Measurements from ENCODE around the gene ECHDC3. TPM values are rescaled to one million over a fixed set of nuclear protein-coding genes. Genes with fewer than 3 reads are reported as not detected.

Gene ECHDC3
- polyA plus RNA-seq, 2 of the 4 experiments (the other 2 are of a cell fraction) = 6.0 to 6.1 TPM

- no peak overlapping the region for H3K4me3 ChIP-seq
- H3K9me3 ChIP-seq = no peaks in the 10 kb centered on the region
- ATAC-seq (peak; percentile 35 to 48; a peak in 1 of 6 replicates), FAIRE-seq (no peak), DNase-seq (ENCODE audit: low read depth in 1 of 2, low spot score in 1 of 2) (no peak)
- no peak overlapping the region for H3K27ac ChIP-seq
- ChIA-PET POLR2A (no interaction called here), CTCF (interaction anchor here (1.3 kb wide), 1 partner anchor 13 kb away, joined by 5 read pairs; no protein-coding TSS in a partner anchor)
- no peak overlapping the region for H3K4me2 ChIP-seq
- WGBS (ENCODE audit: missing lambda C conversion rate) = 84% methylated on average over 6 of the region's 6 CpGs
- H3K4me1 ChIP-seq = no peaks in the 10 kb centered on the region
- TF ChIP-seq RCOR1 (IDR thresholded peaks at IDR 0.05; ENCODE audit: low read depth, low read length) (no peak), RAD21 (conservative IDR thresholded peaks at IDR 0.05 in 1 of 2, IDR thresholded peaks at IDR 0.05 in 1 of 2) (0 out of 5 replicates have a peak, but pooled peaks of 1 of the 2 experiments have one; percentile 13)
- TF ChIP-seq, protein P1, sequence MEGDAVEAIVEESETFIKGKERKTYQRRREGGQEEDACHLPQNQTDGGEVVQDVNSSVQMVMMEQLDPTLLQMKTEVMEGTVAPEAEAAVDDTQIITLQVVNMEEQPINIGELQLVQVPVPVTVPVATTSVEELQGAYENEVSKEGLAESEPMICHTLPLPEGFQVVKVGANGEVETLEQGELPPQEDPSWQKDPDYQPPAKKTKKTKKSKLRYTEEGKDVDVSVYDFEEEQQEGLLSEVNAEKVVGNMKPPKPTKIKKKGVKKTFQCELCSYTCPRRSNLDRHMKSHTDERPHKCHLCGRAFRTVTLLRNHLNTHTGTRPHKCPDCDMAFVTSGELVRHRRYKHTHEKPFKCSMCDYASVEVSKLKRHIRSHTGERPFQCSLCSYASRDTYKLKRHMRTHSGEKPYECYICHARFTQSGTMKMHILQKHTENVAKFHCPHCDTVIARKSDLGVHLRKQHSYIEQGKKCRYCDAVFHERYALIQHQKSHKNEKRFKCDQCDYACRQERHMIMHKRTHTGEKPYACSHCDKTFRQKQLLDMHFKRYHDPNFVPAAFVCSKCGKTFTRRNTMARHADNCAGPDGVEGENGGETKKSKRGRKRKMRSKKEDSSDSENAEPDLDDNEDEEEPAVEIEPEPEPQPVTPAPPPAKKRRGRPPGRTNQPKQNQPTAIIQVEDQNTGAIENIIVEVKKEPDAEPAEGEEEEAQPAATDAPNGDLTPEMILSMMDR (IDR thresholded peaks at IDR 0.05) = 0 out of 3 replicates have a peak, but pooled peaks have one; percentile 23
These were observed 44.3 kb upstream of the ECHDC3 start for GRCh38 chr10:11697718-11698527.

DNA sequence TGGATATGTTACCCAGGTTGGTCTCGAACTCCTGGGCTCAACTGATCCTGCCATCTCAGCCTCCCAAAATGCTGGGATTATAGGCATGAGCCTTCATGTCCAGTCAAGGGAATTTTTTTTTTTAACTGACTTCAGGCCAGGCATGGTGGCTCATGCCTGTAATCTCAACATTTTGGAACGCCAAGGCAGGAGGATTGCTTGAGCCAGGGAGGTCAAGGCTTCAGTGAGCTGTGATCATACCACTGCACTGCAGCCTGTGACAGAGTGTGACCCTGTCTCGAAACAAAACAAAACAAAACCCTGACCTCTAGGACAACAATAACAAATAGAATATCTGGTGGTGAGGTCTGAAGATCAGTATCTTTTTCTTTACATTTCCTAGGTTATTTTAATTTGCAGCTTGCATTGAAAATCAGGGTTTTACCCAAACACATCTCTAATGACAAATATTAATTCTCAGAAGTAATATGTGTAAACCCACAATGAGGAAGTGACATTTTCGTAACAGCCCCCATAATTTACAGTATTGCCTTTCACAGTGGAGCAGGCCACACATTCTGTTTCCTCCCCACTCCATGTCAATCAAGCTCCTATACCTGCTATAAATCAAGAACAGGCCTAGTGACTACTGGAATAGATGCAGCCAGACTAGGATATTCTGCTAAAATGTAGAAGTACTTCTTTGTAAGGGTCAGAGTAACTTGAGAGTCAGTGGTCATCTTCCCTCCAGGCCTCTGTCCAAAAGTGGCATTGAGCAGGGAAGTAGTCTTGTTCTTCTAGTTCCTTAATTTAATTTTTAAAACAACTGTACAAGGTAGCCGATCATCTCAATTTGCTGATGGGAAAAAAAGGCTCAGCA, 43.3 kb upstream of the ECHDC3 start:
- Histone ChIP-seq H3K27ac (no peak overlapping the region), H3K4me2 (no peak overlapping the region), H3K4me3 (no peak overlapping the region), H3K4me1 (no peaks in the 10 kb centered on the region), H3K9me3 (no peaks in the 10 kb centered on the region)
- no peak; a peak in 1 of 6 replicates for ATAC-seq
- no peak for FAIRE-seq
- DNase-seq (ENCODE audit: low read depth in 1 of 2, low spot score in 1 of 2) = no peak
- POLR2A ChIA-PET = no interaction called here
- WGBS (ENCODE audit: missing lambda C conversion rate) = 78% methylated on average over 5 of the region's 5 CpGs
- TF ChIP-seq HOXB5 (CRISPR knock-in tag; IDR thresholded peaks at IDR 0.05) = no peak
- no peak for TF ChIP-seq RNF2 (IDR thresholded peaks at IDR 0.05; ENCODE audit: borderline replicate concordance, low read depth)
- TF ChIP-seq, protein P2, sequence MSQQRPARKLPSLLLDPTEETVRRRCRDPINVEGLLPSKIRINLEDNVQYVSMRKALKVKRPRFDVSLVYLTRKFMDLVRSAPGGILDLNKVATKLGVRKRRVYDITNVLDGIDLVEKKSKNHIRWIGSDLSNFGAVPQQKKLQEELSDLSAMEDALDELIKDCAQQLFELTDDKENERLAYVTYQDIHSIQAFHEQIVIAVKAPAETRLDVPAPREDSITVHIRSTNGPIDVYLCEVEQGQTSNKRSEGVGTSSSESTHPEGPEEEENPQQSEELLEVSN (IDR thresholded peaks at IDR 0.05; ENCODE audit: borderline replicate concordance, low read depth) = no peak
- no peak for TF ChIP-seq MAX (IDR thresholded peaks at IDR 0.05)
- no peak for TF ChIP-seq RFX5 (IDR thresholded peaks at IDR 0.05)
- TF ChIP-seq NR3C1 (IDR thresholded peaks at IDR 0.05) = no peak
- no peak for TF ChIP-seq CBX8 (IDR thresholded peaks at IDR 0.05)
- TF ChIP-seq POLR2AphosphoS2 (conservative IDR thresholded peaks at IDR 0.05; ENCODE audit: low read length) = no peak
- CTCF ChIA-PET = interaction anchor here (0.7 to 1.3 kb wide), 2 partner anchors 14 to 184 kb away, joined by 4 to 5 read pairs; no protein-coding TSS in a partner anchor

GRCh38 chr10:11699550-11700097, 42.6 kb upstream of the ECHDC3 start:
- FAIRE-seq = no peak
- Histone ChIP-seq H3K4me3 (no peak overlapping the region), H3K4me1 (no peaks in the 10 kb centered on the region), H3K9me3 (no peaks in the 10 kb centered on the region), H3K27ac (no peak overlapping the region), H3K4me2 (no peak overlapping the region)
- ChIA-PET POLR2A (no interaction called here), CTCF (no interaction called here)
- TF ChIP-seq KDM5A (IDR thresholded peaks at IDR 0.05) = no peak
- TF ChIP-seq ZC3H11A (IDR thresholded peaks at IDR 0.05) = no peak
- TF ChIP-seq POLR2AphosphoS2 (conservative IDR thresholded peaks at IDR 0.05; ENCODE audit: low read length) = no peak
- no peak for TF ChIP-seq MAX (IDR thresholded peaks at IDR 0.05)
- TF ChIP-seq FOXS1 (CRISPR knock-in tag; IDR thresholded peaks at IDR 0.05) = no peak
- no peak for TF ChIP-seq TP53 (CRISPR knock-in tag; IDR thresholded peaks at IDR 0.05)
- TF ChIP-seq ZSCAN20 (CRISPR knock-in tag; IDR thresholded peaks at IDR 0.05) = no peak
- TF ChIP-seq, protein P3, sequence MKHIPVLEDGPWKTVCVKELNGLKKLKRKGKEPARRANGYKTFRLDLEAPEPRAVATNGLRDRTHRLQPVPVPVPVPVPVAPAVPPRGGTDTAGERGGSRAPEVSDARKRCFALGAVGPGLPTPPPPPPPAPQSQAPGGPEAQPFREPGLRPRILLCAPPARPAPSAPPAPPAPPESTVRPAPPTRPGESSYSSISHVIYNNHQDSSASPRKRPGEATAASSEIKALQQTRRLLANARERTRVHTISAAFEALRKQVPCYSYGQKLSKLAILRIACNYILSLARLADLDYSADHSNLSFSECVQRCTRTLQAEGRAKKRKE (CRISPR knock-in tag; IDR thresholded peaks at IDR 0.05; ENCODE audit: low read depth) = no peak
- TF ChIP-seq ZFP36 (IDR thresholded peaks at IDR 0.05; ENCODE audit: borderline replicate concordance, partially characterized antibody) = no peak
- TF ChIP-seq, protein P2 (IDR thresholded peaks at IDR 0.05; ENCODE audit: borderline replicate concordance, low read depth) = no peak
- no peak for TF ChIP-seq CBX8 (IDR thresholded peaks at IDR 0.05)
- no peak for TF ChIP-seq HDAC2 (IDR thresholded peaks at IDR 0.05)
- TF ChIP-seq MYC (IDR thresholded peaks at IDR 0.05; ENCODE audit: borderline replicate concordance, low read length) = no peak
- TF ChIP-seq KDM1A (IDR thresholded peaks at IDR 0.05; ENCODE audit: low read depth) = no peak
- TF ChIP-seq, protein P4, sequence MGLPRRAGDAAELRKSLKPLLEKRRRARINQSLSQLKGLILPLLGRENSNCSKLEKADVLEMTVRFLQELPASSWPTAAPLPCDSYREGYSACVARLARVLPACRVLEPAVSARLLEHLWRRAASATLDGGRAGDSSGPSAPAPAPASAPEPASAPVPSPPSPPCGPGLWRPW (IDR thresholded peaks at IDR 0.05) = no peak
- no peak for TF ChIP-seq RNF2 (IDR thresholded peaks at IDR 0.05; ENCODE audit: borderline replicate concordance, low read depth)
- TF ChIP-seq, protein P5, sequence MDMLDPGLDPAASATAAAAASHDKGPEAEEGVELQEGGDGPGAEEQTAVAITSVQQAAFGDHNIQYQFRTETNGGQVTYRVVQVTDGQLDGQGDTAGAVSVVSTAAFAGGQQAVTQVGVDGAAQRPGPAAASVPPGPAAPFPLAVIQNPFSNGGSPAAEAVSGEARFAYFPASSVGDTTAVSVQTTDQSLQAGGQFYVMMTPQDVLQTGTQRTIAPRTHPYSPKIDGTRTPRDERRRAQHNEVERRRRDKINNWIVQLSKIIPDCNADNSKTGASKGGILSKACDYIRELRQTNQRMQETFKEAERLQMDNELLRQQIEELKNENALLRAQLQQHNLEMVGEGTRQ (IDR thresholded peaks at IDR 0.05) = no peak
- WGBS (ENCODE audit: missing lambda C conversion rate) = 73% methylated on average over 13 of the region's 14 CpGs
- DNase-seq (ENCODE audit: low read depth in 1 of 2, low spot score in 1 of 2) = no peak
- no peak for ATAC-seq
